ENCODE data around the gene DLX1. TPM values are rescaled to one million over a fixed set of nuclear protein-coding genes. Genes with fewer than 3 reads are reported as not detected.
A peak's percentile ranks its signal among the peaks of the same experiment; 100 is the strongest.

DLX1 gene
- total and polyA plus RNA-seq, 2 of the 8 experiments (the other 6 are each of a cell fraction or from before 2014, with no cell fraction given): 0.11 TPM; not detected in 1

- no peak overlapping the region for H3K27ac ChIP-seq (ENCODE audit: low read depth, low read length)
- H2AK5ac ChIP-seq (ENCODE audit: low read depth, low read length): no peak overlapping the region
- TF ChIP-seq TBP (IDR thresholded peaks at IDR 0.05; ENCODE audit: low read depth, low read length): 0 out of 2 replicates have a peak, but pooled peaks have one; percentile 11
- no peak for TF ChIP-seq POLR2A (IDR thresholded peaks at IDR 0.05; ENCODE audit: control extremely low read depth in 1 of 2, low read depth in 2 of 2, low read length in 2 of 2)
- TF ChIP-seq SAP30 (IDR thresholded peaks at IDR 0.05; ENCODE audit: insufficient read depth, insufficient replicate concordance, low read length): no peak
- TF ChIP-seq USF2 (IDR thresholded peaks at IDR 0.05; ENCODE audit: low read length): no peak
- TF ChIP-seq E2F6 (IDR thresholded peaks at IDR 0.05): no peak
- 0 out of 4 replicates have a peak, but pooled peaks of 1 of the 3 experiments have one; percentile 1 for TF ChIP-seq CTCF (IDR thresholded peaks at IDR 0.05; ENCODE audit: control extremely low read depth in 1 of 3, insufficient read depth in 1 of 3, low read depth in 1 of 3, low read length in 3 of 3)
Observed at GRCh38 chr2:172090044-172090961, 5.0 kb downstream of the DLX1 start.

More at GRCh38 chr2:172090044-172090961, 5.0 kb downstream of the DLX1 start:
- no peak overlapping the region for H2BK5ac ChIP-seq (ENCODE audit: low read depth, low read length)
- POLR2A ChIA-PET (ENCODE audit: partially characterized antibody): interaction anchor here (0.9 to 14.0 kb wide), 3 partner anchors 9 to 12 kb away, joined by 3 to 184 read pairs (median 4); partner anchors contain the start of gene DLX2
- H3K79me2 ChIP-seq (ENCODE audit: control insufficient read depth in 1 of 2, insufficient read depth in 2 of 2, low read length in 2 of 2): no peaks in the 10 kb centered on the region
- CTCF ChIA-PET (ENCODE audit: partially characterized antibody): interaction anchor here (1.0 to 12.4 kb wide), 4 partner anchors 9 to 389 kb away, joined by 3 to 198 read pairs (median 4); partner anchors contain the start of gene DLX2
- H2BK120ac ChIP-seq (replicated peaks; ENCODE audit: low read depth, low read length): no peak overlapping the region
- WGBS, 2 experiments (ENCODE audit: extremely low coverage in 1 of 2, insufficient coverage in 1 of 2, insufficient read length in 1 of 2, insufficient replicate concordance in 2 of 2, low coverage in 1 of 2, low lambda C conversion rate in 2 of 2, missing lambda C conversion rate in 1 of 2): 4% methylated on average over 38 of the region's 39 CpGs; no CpG with 5 or more reads in 1 of the 2 experiments
- H3K56ac ChIP-seq (replicated peaks; ENCODE audit: insufficient read length, low read depth, low read length): no peak overlapping the region
- H3K27me3 ChIP-seq (replicated peaks in 1 of 4; ENCODE audit: control insufficient read depth in 3 of 4, extremely low read depth in 1 of 4, insufficient read depth in 3 of 4, low read length in 3 of 4): peaks cover 94 to 100% (median 98%) of the 10 kb centered on the region in 4 experiments
- no peak overlapping the region for H3K18ac ChIP-seq (ENCODE audit: extremely low read depth, low read length)
- peaks cover 12% of the 10 kb centered on the region; the same call in 1 of the 2 replicates for H3K23me2 ChIP-seq (ENCODE audit: low read depth, low read length)
- DNase-seq (ENCODE audit: low read depth in 1 of 2, low spot score in 2 of 2) (peak in 1 of 2 experiments; percentile 67), FAIRE-seq (no peak)
- H4K20me1 ChIP-seq (replicated peaks in 1 of 2; ENCODE audit: control insufficient read depth in 1 of 2, insufficient read depth in 2 of 2, low read length in 2 of 2): peaks cover 17 to 31% of the 10 kb centered on the region in 2 experiments
- no peaks in the 10 kb centered on the region for H3K79me1 ChIP-seq (ENCODE audit: low read depth, low read length)
- no peak overlapping the region for H2AFZ ChIP-seq (ENCODE audit: low read length)
- no peak overlapping the region for H2BK20ac ChIP-seq (ENCODE audit: low read length)
- H3K36me3 ChIP-seq (ENCODE audit: control insufficient read depth in 2 of 4, insufficient read depth in 4 of 4, low read length in 3 of 4): 0 out of 8 replicates have a peak, but pooled peaks cover 0 to 3% (median 0%) of the 10 kb centered on the region in 4 experiments
- H3K4me1 ChIP-seq (replicated peaks in 1 of 4; ENCODE audit: control insufficient read depth in 3 of 4, insufficient read depth in 4 of 4, low read length in 3 of 4): peaks cover 0 to 39% (median 17%) of the 10 kb centered on the region in 4 experiments; a peak in 6 of 7 replicates
- no peak overlapping the region for H3K9ac ChIP-seq (replicated peaks in 1 of 4; ENCODE audit: extremely low read depth in 1 of 4, low read depth in 3 of 4, low read length in 3 of 4)
- peak overlapping the region; percentile 27 to 45 for H3K4me2 ChIP-seq (ENCODE audit: insufficient read depth in 1 of 2, low read depth in 2 of 2, low read length in 2 of 2)
- H3K14ac ChIP-seq (ENCODE audit: insufficient read length): no peak overlapping the region
- H4K8ac ChIP-seq (ENCODE audit: extremely low read depth, insufficient read depth, low read length): no peak overlapping the region
- H3K23ac ChIP-seq (ENCODE audit: insufficient read length): no peak overlapping the region
- H4K5ac ChIP-seq (ENCODE audit: insufficient read length, low read depth, low read length): no peak overlapping the region
- H3K4me3 ChIP-seq (ENCODE audit: extremely low read depth in 1 of 4, insufficient read depth in 2 of 4, low read depth in 3 of 4, low read length in 4 of 4): no peak overlapping the region; a peak in 1 of 8 replicates
- H4K91ac ChIP-seq (replicated peaks; ENCODE audit: insufficient read length, low read length): no peak overlapping the region
- no peak overlapping the region for H3K4ac ChIP-seq (replicated peaks; ENCODE audit: insufficient read length, low read depth, low read length)
- no peaks in the 10 kb centered on the region for H3K9me3 ChIP-seq (ENCODE audit: insufficient read depth in 2 of 2, low read depth in 1 of 2, low read length in 1 of 2)
- H2BK12ac ChIP-seq (ENCODE audit: low read depth, low read length): no peak overlapping the region
- no peak overlapping the region for H2BK15ac ChIP-seq (ENCODE audit: low read length)

All from H1 (cell line).